ENCODE results near the gene KLF2.

The KLF2 gene

GRCh38 chr19:16308081-16308480 lies 16.5 kb upstream of the KLF2 start:
- no peak for DNase-seq

GRCh38 chr19:16309643-16310042 lies 15.0 kb upstream of the KLF2 start:
- no peak for DNase-seq

- DNase-seq, result no peak
Measured at GRCh38 chr19:16315825-16316505, 8.7 kb upstream of the KLF2 start.

- no peak for DNase-seq
Measured at GRCh38 chr19:16316506-16316882, 8.1 kb upstream of the KLF2 start.

GRCh38 chr19:16319481-16319880 lies 5.1 kb upstream of the KLF2 start:
- DNase-seq, result no peak

GRCh38 chr19:16320987-16321386 lies 3.6 kb upstream of the KLF2 start:
- no peak for DNase-seq

- peak; percentile 55 for DNase-seq
Measured at GRCh38 chr19:16325161-16325527, 518 bp downstream of the KLF2 start.

- no peak for DNase-seq
Measured at GRCh38 chr19:16325641-16326400, 1.2 kb downstream of the KLF2 start.

GRCh38 chr19:16326401-16327168 lies 2.0 kb downstream of the KLF2 start:
- DNase-seq, result no peak

- DNase-seq, result no peak
Measured at GRCh38 chr19:16327169-16327475, 2.5 kb downstream of the KLF2 start.

GRCh38 chr19:16327501-16327900 lies 2.9 kb downstream of the KLF2 start:
- no peak for DNase-seq

- no peak for DNase-seq
Measured at GRCh38 chr19:16327911-16328823, 3.5 kb downstream of the KLF2 start.

GRCh38 chr19:16328824-16329482 lies 4.3 kb downstream of the KLF2 start:
- DNase-seq, result no peak

GRCh38 chr19:16330368-16330801 lies 5.8 kb downstream of the KLF2 start:
- DNase-seq, result peak; percentile 84

GRCh38 chr19:16330806-16331690 lies 6.4 kb downstream of the KLF2 start:
- DNase-seq, result no peak

- no peak for DNase-seq
Measured at GRCh38 chr19:16333001-16333586, 8.5 kb downstream of the KLF2 start.

- no peak for DNase-seq
Measured at GRCh38 chr19:16334411-16334810, 9.8 kb downstream of the KLF2 start.

GRCh38 chr19:16335226-16335625 lies 10.6 kb downstream of the KLF2 start:
- peak; percentile 64 for DNase-seq

- no peak for DNase-seq
Measured at GRCh38 chr19:16336571-16336970, 11.9 kb downstream of the KLF2 start.

- DNase-seq, result no peak
Measured at GRCh38 chr19:16337809-16338469, 13.3 kb downstream of the KLF2 start.
